Peyer's patch (tissue), 4 donors: ENCODE data around the gene DEUP1.

Experiments used
- CTCF ChIP-seq, 6 experiments: fragments of 450-650 bp in 4 of 6; fragments of 200-600 bp in 2 of 6; sonication (generic) in 1 of 6; IDR thresholded peaks; one replicate each; pipeline ENCODE4 v1.5.1; 2017 to 2019; ENCODE audit warnings: antibody characterized with exemption in 6 of 6, mild to moderate bottlenecking in 3 of 6, moderate library complexity in 1 of 6
- POLR2A ChIP-seq, 2 donors: fragments of 450-650 bp; IDR thresholded peaks; one replicate each; pipeline ENCODE4 v1.5.1; 2017; ENCODE audit warnings: antibody characterized with exemption in 2 of 2, mild to moderate bottlenecking in 2 of 2, moderate library complexity in 2 of 2

GRCh38 chr11:93368022-93368421 is 37.5 kb downstream of the DEUP1 start:
- TF ChIP-seq CTCF (IDR thresholded peaks at IDR 0.05): no peak
- no peak for TF ChIP-seq POLR2A (IDR thresholded peaks at IDR 0.05)
